HepG2 (cell line): Measurements from ENCODE around the gene SLC6A7. TPM values are rescaled to one million over a fixed set of nuclear protein-coding genes. Genes with fewer than 3 reads are reported as not detected.

Experiments used
- ATAC-seq: fragments of 200-7000 bp; cut with Tn5 transposase; 3 replicates; pipeline ENCODE4 v1.9.1; 2020; ENCODE audit warnings: mild to moderate bottlenecking, moderate library complexity
- BruUV-seq: library from RNA; stranded (reverse); fragments of 400-500 nt; replicated peaks from 2 replicates; lab custom pipeline; 2021; lab: Mats Ljungman, UMichigan
- CTCF ChIA-PET: fragments of 300-600 bp; formaldehyde crosslinking; extraction: SDS; loops from one replicate; lab custom pipeline; 2021; ENCODE audit warnings: low total read pairs, inconsistent platforms, low intra/inter-chr PET ratio; lab: Yijun Ruan, JAX
- POLR2A ChIA-PET: fragments of 350-600 bp; sonication (Branson Sonifier 250); formaldehyde crosslinking; loops from one replicate; lab custom pipeline; 2020; ENCODE audit warnings: antibody characterized with exemption, inconsistent platforms; lab: Yijun Ruan, JAX
- DNase-seq: peaks from one replicate; pipeline ENCODE4 v3.0.0-alpha.2; 2015; ENCODE audit warnings: low spot score
- FAIRE-seq: peaks from 3 replicates; lab custom pipeline; 2011; peaks lifted over from hg19 to GRCh38; lab: Jason Lieb, UNC
- H2AFZ ChIP-seq: one replicate; pipeline ENCODE4 v1.6.1; 2011; ENCODE audit warnings: low read length, inconsistent platforms
- H3K27ac ChIP-seq: fragments of 300-600 bp; 3 replicates; pipeline ENCODE4 v1.8.0; 2011; ENCODE audit warnings: mixed run types, mild to moderate bottlenecking, mixed read lengths, low read length, inconsistent platforms; ENCODE audit not compliant: insufficient read depth; ENCODE audit errors: extremely low read length
- H3K27me3 ChIP-seq, 2 experiments: fragments of 200-600 bp in 1 of 2; 2 replicates in 1 of 2; 3 replicates in 1 of 2; pipeline versions ENCODE4 v1.6.0 to v1.8.0; 2011; ENCODE audit warnings: low read length in 2 of 2, mild to moderate bottlenecking in 2 of 2, moderate library complexity in 2 of 2, inconsistent platforms in 1 of 2; ENCODE audit not compliant: insufficient read depth in 2 of 2, control insufficient read depth in 1 of 2
- H3K36me3 ChIP-seq, 2 experiments: fragments of 200-600 bp in 1 of 2; replicated peaks in 1 of 2; 2 replicates in 1 of 2; 3 replicates in 1 of 2; pipeline versions ENCODE4 v1.5.1 to v1.8.0; 2011; ENCODE audit warnings: low read length in 2 of 2, inconsistent platforms in 1 of 2; ENCODE audit not compliant: insufficient read depth in 2 of 2, control insufficient read depth in 1 of 2
- H3K4me1 ChIP-seq: 2 replicates; pipeline ENCODE4 v1.5.1; 2012; ENCODE audit warnings: low read length, inconsistent platforms; ENCODE audit not compliant: insufficient read depth
- H3K4me2 ChIP-seq: 2 replicates; pipeline ENCODE4 v1.6.0; 2011; ENCODE audit warnings: low read depth, low read length, inconsistent platforms
- H3K4me3 ChIP-seq, 3 experiments: fragments of 200-600 bp in 1 of 3; sonication (generic), shearing (Covaris generic) in 1 of 3; replicated peaks in 1 of 3; 2 replicates each; pipeline ENCODE4 v1.5.1; 2011 to 2016; ENCODE audit warnings: low read length in 3 of 3, inconsistent platforms in 2 of 3, low read depth in 2 of 3, mild to moderate bottlenecking in 2 of 3, control low read depth in 1 of 3, mixed read lengths in 1 of 3; ENCODE audit not compliant: insufficient read depth in 1 of 3
- H3K79me2 ChIP-seq: one replicate; pipeline ENCODE4 v1.6.1; 2011; ENCODE audit warnings: low read length, inconsistent platforms; ENCODE audit not compliant: insufficient read depth
- H3K9ac ChIP-seq: 2 replicates; pipeline ENCODE4 v1.6.0; 2011; ENCODE audit warnings: mild to moderate bottlenecking, low read depth, low read length, inconsistent platforms; ENCODE audit not compliant: insufficient read depth
- H3K9me3 ChIP-seq: 2 replicates; pipeline ENCODE4 v1.5.1; 2012; ENCODE audit warnings: mild to moderate bottlenecking, low read length
- H4K20me1 ChIP-seq: 2 replicates; pipeline ENCODE4 v1.6.0; 2011; ENCODE audit warnings: inconsistent platforms, mild to moderate bottlenecking, low read length, moderate library complexity; ENCODE audit not compliant: insufficient read depth
- CBFB ChIP-seq: sonication (generic); formaldehyde crosslinking; IDR thresholded peaks from 2 replicates; pipeline ENCODE4 v1.4.0; 2020; ENCODE audit warnings: missing genetic modification reagents
- DR1 ChIP-seq: sonication (generic); formaldehyde crosslinking; IDR thresholded peaks from 2 replicates; pipeline ENCODE4 v1.8.0; 2021; ENCODE audit warnings: mild to moderate bottlenecking, missing genetic modification reagents, inconsistent platforms
- EED ChIP-seq: sonication (generic); formaldehyde crosslinking; IDR thresholded peaks from 2 replicates; pipeline ENCODE4 v1.5.0; 2020; ENCODE audit warnings: mild to moderate bottlenecking, missing genetic modification reagents
- FOXO1 ChIP-seq: sonication (generic); formaldehyde crosslinking; IDR thresholded peaks from 2 replicates; pipeline ENCODE4 v1.4.0; 2020; ENCODE audit warnings: missing genetic modification reagents
- SALL1 ChIP-seq: sonication (generic); formaldehyde crosslinking; IDR thresholded peaks from 2 replicates; pipeline ENCODE4 v1.8.0; 2022; ENCODE audit warnings: mild to moderate bottlenecking, missing genetic modification reagents
- TAF15 ChIP-seq: fragments of 200-400 bp; formaldehyde crosslinking; IDR thresholded peaks from one replicate; pipeline ENCODE4 v1.6.1; 2018; ENCODE audit warnings: mild to moderate bottlenecking, low read depth, low read length; ENCODE audit not compliant: poor library complexity, severe bottlenecking
- ZKSCAN8 ChIP-seq: IDR thresholded peaks from 2 replicates; pipeline ENCODE4 v1.6.1; 2016; ENCODE audit warnings: borderline replicate concordance, missing genetic modification reagents, missing compliant biosample characterization
- ZNF607 ChIP-seq: sonication (generic); formaldehyde crosslinking; IDR thresholded peaks from 2 replicates; pipeline ENCODE4 v1.5.1; 2020; ENCODE audit warnings: missing genetic modification reagents, mild to moderate bottlenecking, borderline replicate concordance
- ZNF713 ChIP-seq: sonication (generic); formaldehyde crosslinking; IDR thresholded peaks from 2 replicates; pipeline ENCODE4 v1.4.0; 2020; ENCODE audit warnings: mild to moderate bottlenecking, missing genetic modification reagents
- WGBS: methylation state at CpG from one replicate; pipeline ENCODE4 v1.1.6; 2017; ENCODE audit warnings: low lambda C conversion rate; 5-methylcytosine and 5-hydroxymethylcytosine counted together
- in situ Hi-C: cut with HindIII; loops from 2 replicates; pipeline ENCODE4 v1.10.0; 2017; ENCODE audit warnings: low pct_unique_long_range_greater_than_20kb; ENCODE audit not compliant: extremely low pct_ligation_motif_present
- intact Hi-C: fragments of 100-400 bp; cut with micrococcal nuclease; formaldehyde crosslinking; loops from one replicate; pipeline ENCODE4 v1.10.0; 2022; ENCODE audit not compliant: unreplicated experiment
- polyA plus RNA-seq, 8 experiments: library from polyadenylated mRNA; depleted of rRNA in 3 of 8; stranded (reverse) in 7 of 8; unstranded in 1 of 8; fragments of >200 nt; fragmentation: Illumina TruSeq in 4 of 8; extraction: Trizol in 4 of 8; gene quantifications; 2 replicates each; pipeline versions ENCODE4 v1.2.1 to v1.2.3, GENCODE V29; 2011 to 2016; ENCODE audit warnings: low read depth in 4 of 8, missing spikeins in 1 of 8, mixed read lengths in 1 of 8; ENCODE audit not compliant: insufficient read depth in 1 of 8
- total RNA-seq, 5 experiments: library from RNA; depleted of rRNA; stranded (reverse); fragments of >200 nt; fragmentation: Illumina TruSeq; extraction: Trizol; gene quantifications; 2 replicates each; pipeline ENCODE4 v1.2.3, GENCODE V29; 2016; ENCODE audit warnings: low read depth in 1 of 5
- TF ChIP-seq, protein P1 (sequence below): sonication (generic); formaldehyde crosslinking; IDR thresholded peaks from 2 replicates; pipeline ENCODE4 v1.5.1; 2020; ENCODE audit warnings: mild to moderate bottlenecking, missing genetic modification reagents, moderate library complexity
- TF ChIP-seq, protein P2 (sequence below): sonication (generic); formaldehyde crosslinking; IDR thresholded peaks from 2 replicates; pipeline ENCODE4 v1.4.0; 2020; ENCODE audit warnings: mild to moderate bottlenecking, missing genetic modification reagents, borderline replicate concordance
- TF ChIP-seq, protein P3 (sequence below): sonication (generic); formaldehyde crosslinking; IDR thresholded peaks from 2 replicates; pipeline ENCODE4 v1.5.1; 2020; ENCODE audit warnings: mild to moderate bottlenecking, moderate library complexity, missing genetic modification reagents

Gene SLC6A7
- total and polyA plus RNA-seq, 2 of the 13 experiments (the other 11 are each of a cell fraction or from before 2014, with no cell fraction given): not detected

DNA sequence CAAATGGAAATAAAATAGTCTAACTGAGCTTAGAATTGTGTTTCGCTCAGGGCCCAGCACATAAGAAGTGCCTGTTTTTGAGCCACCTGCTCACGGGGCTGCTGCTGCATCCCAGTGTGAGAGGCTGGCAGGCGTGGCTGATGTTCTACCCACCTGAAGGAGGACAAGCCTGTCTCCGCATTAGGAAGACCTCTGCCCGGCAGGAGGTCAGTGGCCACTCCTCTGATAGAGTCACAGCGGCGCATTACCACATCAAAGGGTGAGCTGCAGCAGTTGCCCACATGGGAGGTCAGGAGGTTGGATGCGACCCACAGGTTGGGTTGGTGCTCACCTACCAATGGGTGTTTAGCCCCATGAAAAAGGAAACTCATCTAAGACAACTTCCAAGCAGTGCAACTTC is 3.7 kb upstream of the SLC6A7 start:
- peak; percentile 29 for DNase-seq
- Histone ChIP-seq H3K79me2 (no peaks in the 10 kb centered on the region), H3K4me2 (peak overlapping the region; percentile 52), H2AFZ (no peak overlapping the region), H3K4me3 (no peak overlapping the region; a peak in 1 of 6 replicates), H3K9me3 (no peaks in the 10 kb centered on the region), H3K9ac (no peak overlapping the region), H3K27ac (no peak overlapping the region), H4K20me1 (no peaks in the 10 kb centered on the region), H3K36me3 (no peaks in the 10 kb centered on the region), H3K27me3 (peaks cover 4 to 11% of the 10 kb centered on the region in 2 experiments; a peak in 3 of 5 replicates), H3K4me1 (peaks cover 30% of the 10 kb centered on the region)
- intact Hi-C loops: no loop called here
- ChIA-PET CTCF (interaction anchor here (1.2 kb wide), 1 partner anchor 56 kb away, joined by 4 read pairs; no protein-coding TSS in a partner anchor), POLR2A (no interaction called here)
- 17% methylated on average over 5 of the region's 8 CpGs for WGBS
- peak; percentile 68 for ATAC-seq
- no peak for FAIRE-seq
- in situ Hi-C loops: no loop called here
- BruUV-seq: no TSS peak
- no peak for TF ChIP-seq ZNF713
- no peak for TF ChIP-seq ZNF607 (CRISPR knock-in tag)
- peak; percentile 79 for TF ChIP-seq CBFB (CRISPR knock-in tag)
- no peak for TF ChIP-seq ZKSCAN8
- TF ChIP-seq, protein P1, sequence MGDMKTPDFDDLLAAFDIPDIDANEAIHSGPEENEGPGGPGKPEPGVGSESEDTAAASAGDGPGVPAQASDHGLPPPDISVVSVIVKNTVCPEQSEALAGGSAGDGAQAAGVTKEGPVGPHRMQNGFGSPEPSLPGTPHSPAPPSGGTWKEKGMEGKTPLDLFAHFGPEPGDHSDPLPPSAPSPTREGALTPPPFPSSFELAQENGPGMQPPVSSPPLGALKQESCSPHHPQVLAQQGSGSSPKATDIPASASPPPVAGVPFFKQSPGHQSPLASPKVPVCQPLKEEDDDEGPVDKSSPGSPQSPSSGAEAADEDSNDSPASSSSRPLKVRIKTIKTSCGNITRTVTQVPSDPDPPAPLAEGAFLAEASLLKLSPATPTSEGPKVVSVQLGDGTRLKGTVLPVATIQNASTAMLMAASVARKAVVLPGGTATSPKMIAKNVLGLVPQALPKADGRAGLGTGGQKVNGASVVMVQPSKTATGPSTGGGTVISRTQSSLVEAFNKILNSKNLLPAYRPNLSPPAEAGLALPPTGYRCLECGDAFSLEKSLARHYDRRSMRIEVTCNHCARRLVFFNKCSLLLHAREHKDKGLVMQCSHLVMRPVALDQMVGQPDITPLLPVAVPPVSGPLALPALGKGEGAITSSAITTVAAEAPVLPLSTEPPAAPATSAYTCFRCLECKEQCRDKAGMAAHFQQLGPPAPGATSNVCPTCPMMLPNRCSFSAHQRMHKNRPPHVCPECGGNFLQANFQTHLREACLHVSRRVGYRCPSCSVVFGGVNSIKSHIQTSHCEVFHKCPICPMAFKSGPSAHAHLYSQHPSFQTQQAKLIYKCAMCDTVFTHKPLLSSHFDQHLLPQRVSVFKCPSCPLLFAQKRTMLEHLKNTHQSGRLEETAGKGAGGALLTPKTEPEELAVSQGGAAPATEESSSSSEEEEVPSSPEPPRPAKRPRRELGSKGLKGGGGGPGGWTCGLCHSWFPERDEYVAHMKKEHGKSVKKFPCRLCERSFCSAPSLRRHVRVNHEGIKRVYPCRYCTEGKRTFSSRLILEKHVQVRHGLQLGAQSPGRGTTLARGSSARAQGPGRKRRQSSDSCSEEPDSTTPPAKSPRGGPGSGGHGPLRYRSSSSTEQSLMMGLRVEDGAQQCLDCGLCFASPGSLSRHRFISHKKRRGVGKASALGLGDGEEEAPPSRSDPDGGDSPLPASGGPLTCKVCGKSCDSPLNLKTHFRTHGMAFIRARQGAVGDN (CRISPR knock-in tag): 0 out of 2 replicates have a peak, but pooled peaks have one; percentile 10
- TF ChIP-seq, protein P2, sequence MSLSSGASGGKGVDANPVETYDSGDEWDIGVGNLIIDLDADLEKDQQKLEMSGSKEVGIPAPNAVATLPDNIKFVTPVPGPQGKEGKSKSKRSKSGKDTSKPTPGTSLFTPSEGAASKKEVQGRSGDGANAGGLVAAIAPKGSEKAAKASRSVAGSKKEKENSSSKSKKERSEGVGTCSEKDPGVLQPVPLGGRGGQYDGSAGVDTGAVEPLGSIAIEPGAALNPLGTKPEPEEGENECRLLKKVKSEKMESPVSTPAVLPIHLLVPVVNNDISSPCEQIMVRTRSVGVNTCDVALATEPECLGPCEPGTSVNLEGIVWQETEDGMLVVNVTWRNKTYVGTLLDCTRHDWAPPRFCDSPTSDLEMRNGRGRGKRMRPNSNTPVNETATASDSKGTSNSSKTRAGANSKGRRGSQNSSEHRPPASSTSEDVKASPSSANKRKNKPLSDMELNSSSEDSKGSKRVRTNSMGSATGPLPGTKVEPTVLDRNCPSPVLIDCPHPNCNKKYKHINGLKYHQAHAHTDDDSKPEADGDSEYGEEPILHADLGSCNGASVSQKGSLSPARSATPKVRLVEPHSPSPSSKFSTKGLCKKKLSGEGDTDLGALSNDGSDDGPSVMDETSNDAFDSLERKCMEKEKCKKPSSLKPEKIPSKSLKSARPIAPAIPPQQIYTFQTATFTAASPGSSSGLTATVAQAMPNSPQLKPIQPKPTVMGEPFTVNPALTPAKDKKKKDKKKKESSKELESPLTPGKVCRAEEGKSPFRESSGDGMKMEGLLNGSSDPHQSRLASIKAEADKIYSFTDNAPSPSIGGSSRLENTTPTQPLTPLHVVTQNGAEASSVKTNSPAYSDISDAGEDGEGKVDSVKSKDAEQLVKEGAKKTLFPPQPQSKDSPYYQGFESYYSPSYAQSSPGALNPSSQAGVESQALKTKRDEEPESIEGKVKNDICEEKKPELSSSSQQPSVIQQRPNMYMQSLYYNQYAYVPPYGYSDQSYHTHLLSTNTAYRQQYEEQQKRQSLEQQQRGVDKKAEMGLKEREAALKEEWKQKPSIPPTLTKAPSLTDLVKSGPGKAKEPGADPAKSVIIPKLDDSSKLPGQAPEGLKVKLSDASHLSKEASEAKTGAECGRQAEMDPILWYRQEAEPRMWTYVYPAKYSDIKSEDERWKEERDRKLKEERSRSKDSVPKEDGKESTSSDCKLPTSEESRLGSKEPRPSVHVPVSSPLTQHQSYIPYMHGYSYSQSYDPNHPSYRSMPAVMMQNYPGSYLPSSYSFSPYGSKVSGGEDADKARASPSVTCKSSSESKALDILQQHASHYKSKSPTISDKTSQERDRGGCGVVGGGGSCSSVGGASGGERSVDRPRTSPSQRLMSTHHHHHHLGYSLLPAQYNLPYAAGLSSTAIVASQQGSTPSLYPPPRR (CRISPR knock-in tag): no peak
- no peak for TF ChIP-seq EED (CRISPR knock-in tag)
- TF ChIP-seq FOXO1 (CRISPR knock-in tag): no peak
- TF ChIP-seq DR1 (CRISPR knock-in tag): no peak
- TF ChIP-seq TAF15: no peak
- TF ChIP-seq, protein P3, sequence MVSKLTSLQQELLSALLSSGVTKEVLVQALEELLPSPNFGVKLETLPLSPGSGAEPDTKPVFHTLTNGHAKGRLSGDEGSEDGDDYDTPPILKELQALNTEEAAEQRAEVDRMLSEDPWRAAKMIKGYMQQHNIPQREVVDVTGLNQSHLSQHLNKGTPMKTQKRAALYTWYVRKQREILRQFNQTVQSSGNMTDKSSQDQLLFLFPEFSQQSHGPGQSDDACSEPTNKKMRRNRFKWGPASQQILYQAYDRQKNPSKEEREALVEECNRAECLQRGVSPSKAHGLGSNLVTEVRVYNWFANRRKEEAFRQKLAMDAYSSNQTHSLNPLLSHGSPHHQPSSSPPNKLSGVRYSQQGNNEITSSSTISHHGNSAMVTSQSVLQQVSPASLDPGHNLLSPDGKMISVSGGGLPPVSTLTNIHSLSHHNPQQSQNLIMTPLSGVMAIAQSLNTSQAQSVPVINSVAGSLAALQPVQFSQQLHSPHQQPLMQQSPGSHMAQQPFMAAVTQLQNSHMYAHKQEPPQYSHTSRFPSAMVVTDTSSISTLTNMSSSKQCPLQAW (CRISPR knock-in tag): no peak
- TF ChIP-seq SALL1 (CRISPR knock-in tag): 0 out of 2 replicates have a peak, but pooled peaks have one; percentile 37
